Stimulated activated CD8-positive, alpha-beta memory T cell treated with anti-CD3 and anti-CD28 coated beads, Interleukin-7, amount 100 ng/mL, for 1 hour (primary cell): Measurements from ENCODE around the gene ZNF628.

Experiments used
- DNase-seq, 2 donors: peaks; one replicate each; pipeline ENCODE4 v3.0.0-alpha.2; 2020; ENCODE audit warnings: low read depth in 2 of 2

ZNF628 gene

DNA sequence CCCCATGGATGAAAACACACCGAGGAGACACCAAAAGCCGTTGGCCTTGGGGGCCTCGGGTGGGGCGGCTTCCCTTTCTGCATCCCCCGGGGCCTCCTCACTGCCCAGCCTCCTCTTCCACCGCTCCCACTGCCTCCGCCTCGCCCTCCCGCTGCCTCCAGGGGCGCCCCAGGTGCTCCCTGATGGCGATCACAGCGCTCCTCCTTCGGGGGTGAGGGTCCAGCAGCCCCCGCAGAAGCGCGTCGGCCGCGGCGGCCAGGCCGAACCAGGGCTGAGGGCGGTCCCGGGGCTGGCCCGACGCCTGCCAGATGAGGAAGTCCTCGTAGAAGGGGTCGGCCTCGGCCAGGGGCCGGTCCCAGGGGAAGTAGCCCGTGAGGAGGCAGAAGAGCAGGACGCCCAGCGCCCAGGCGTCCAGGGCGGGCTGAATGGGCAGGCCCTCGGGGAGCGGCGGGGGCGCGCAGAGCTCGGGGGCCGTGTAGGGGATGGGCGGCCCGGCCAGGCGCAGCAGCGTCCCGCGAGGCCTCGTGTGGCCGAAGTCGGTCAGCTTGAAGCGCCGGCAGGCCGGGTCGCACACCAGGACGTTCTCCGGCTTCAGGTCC lies 53.3 kb downstream of the ZNF628 start:
- no peak for DNase-seq

DNA sequence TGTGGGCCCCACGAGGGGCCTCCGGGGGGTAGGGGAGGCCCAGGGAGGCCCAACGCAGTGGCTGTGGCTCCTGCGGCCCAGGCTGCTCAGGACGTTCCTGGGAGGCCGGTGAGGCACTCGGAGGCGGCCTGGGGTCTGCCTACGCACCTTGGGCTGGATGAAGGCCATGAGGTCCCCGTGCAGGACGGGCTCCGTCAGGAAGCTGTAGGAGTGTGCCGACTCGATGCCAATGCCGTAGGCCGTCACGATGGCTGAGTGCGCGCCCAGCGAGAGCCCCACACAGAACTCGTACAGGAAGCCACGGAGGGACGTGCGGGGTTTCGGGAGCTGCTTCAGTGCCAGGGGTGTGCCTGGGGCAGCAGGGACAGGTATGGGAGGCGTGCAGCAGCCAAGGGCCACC lies 54.6 kb downstream of the ZNF628 start:
- DNase-seq: no peak
